ENCODE results near the gene FAM156A.
"Not testable (repeated sequence)": the region's sequence is repeated elsewhere in the genome, so short reads cannot be mapped to it uniquely, and the experiment has no call there.

FAM156A gene, protein sequence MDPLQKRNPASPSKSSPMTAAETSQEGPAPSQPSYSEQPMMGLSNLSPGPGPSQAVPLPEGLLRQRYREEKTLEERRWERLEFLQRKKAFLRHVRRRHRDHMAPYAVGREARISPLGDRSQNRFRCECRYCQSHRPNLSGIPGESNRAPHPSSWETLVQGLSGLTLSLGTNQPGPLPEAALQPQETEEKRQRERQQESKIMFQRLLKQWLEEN

DNA sequence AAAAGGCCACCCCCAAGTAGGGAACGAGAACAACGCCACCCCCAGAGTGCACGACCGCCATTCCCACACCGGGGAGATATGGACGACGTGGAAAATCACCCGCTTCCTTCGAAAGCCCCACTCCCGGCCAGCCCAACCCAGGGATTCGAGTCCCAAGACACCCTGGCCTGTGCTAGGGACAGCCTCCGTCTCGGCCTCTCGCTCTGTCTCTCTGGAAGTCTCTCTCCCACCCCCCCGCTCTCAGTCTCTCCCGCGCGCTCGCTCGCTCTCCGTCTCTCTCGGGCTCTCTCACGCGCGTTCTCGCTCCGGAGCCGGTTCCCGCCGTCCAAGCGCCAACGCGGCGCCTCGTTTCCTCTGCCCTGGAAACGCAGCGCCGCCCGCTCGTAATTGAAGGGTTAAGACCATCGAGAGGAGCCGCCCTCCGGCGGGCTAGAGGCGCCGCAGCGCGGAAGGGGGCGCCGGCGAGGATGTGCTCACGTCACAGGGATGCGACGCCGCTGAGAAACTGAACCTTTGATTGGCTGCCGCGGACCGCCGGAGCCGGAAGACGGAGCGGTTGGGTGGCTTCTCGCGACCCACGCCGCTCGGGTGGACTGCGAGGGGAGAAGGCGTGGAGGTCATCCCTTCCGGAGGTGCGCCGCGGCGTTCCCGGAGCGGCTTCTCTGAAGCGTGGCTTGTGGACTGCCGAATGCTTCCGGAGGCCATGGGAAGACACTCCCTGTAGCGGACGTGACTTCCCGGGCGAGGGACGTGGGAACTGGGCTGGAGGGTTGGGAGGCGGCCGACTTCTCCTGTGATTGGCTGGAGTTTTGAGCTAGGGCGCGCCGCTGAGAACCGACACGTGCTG is at the start of gene FAM156A:
Gene FAM156A (minus strand): TSS at position 406 of the 847 bp plus-strand sequence. CDS start 9,930 bp downstream, outside the sequence.
- not testable (repeated sequence) for TF ChIP-seq GATA2, GATA3 (IDR thresholded peaks at IDR 0.05; ENCODE audit: low read depth, low read length)

DNA sequence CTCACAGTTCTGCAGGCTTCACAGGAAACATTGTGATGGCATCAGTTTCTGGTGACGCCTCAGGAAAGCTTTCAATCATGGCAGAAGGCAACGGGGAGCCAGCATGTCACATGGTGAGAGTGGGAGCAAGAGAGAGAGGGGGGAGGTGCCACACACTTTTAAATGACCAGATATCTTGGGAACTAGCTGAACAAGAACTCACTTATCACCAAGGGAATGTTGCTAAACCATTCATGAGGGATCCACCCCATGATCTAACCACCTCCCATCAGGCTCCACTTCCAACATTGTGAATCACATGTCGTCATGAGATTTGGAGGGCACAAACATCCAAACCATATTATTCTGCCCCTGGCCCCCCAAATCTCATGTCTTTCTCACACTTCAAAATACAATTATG is 47.0 kb upstream of the FAM156A start:
- TF ChIP-seq GATA2 (IDR thresholded peaks at IDR 0.05; ENCODE audit: low read depth, low read length) (no peak), GATA3 (IDR thresholded peaks at IDR 0.05; ENCODE audit: low read depth, low read length) (no peak)

DNA sequence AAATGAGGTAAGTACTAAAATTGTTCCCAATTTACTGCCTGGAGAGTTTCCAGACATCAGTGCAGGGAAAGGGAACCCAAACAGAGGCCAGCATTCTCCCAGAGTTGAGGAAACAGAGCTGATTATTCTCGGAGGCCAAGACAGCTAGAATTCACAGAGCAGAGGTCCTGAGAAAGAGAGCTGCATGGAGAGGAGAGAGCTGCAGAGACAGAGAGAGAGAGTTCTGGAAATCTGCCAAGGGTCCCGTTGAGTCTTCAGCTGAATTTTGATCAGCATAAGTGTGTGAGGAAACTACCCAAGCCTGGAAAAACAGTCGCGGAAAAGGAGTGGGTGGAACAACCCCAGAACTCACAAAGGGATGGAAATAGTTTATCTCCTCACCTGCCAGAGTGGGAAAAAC is 46.5 kb upstream of the FAM156A start:
- TF ChIP-seq GATA3 (IDR thresholded peaks at IDR 0.05; ENCODE audit: low read depth, low read length) (no peak), GATA2 (IDR thresholded peaks at IDR 0.05; ENCODE audit: low read depth, low read length) (no peak)

DNA sequence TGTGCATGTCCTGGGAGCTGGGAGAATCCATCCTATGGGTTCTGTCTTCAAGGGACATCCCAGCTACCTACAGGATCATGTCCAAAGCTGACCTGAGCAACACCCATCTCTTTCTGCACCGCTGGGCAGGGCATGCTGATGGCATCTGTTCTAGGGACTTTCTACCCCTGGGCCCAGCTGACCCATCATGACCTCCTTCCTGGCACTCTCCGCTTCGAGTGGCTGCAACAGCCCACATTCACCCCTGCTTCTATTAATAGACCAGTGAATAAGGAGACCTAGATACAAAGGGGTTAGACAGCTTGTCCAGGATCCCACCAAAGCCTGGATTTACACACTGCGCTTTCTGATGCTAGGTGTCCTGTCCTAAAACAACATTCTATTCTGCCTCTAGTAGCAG is 45.7 kb upstream of the FAM156A start:
- TF ChIP-seq GATA2 (IDR thresholded peaks at IDR 0.05; ENCODE audit: low read depth, low read length) (no peak), GATA3 (IDR thresholded peaks at IDR 0.05; ENCODE audit: low read depth, low read length) (no peak)

DNA sequence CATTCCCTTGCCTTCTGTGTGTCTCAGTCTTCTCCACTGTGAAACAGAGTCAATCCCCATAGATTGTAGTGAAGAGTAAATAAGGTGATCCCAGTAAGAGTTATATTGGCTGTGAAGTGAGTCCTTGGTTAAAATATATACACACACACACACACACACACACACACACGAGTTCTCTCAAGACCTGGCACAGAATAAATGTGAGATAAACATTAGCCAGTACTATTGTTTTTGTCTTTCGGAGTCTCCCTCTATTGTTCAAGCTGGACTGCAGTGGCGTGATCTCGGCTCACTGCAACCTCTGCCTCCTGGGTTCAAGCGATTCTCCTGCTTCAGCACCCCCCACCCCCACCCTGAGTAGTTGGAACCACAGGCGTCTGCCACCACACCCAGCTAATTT is 44.8 kb upstream of the FAM156A start:
- TF ChIP-seq GATA2 (IDR thresholded peaks at IDR 0.05; ENCODE audit: low read depth, low read length) (no peak), GATA3 (IDR thresholded peaks at IDR 0.05; ENCODE audit: low read depth, low read length) (no peak)

DNA sequence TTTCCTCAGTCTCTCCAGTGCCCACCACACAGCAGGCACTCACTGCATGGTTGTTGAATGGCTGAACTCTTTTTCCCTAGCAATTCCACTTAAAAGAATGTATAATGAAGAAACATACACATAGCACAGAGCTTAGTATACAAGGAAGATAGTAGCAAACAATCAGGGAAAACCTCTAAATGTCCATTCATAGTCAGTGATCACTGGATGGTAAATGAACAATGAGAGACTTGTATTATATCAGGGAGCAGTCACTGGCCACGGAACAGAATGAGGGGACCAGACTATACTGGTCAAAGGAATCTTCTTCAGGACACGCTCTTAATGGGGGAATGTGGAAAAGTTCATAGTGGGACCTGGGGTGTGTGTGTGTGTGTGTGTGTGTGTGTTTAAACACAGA is 43.6 kb upstream of the FAM156A start:
- TF ChIP-seq GATA3 (IDR thresholded peaks at IDR 0.05; ENCODE audit: low read depth, low read length), result no peak

DNA sequence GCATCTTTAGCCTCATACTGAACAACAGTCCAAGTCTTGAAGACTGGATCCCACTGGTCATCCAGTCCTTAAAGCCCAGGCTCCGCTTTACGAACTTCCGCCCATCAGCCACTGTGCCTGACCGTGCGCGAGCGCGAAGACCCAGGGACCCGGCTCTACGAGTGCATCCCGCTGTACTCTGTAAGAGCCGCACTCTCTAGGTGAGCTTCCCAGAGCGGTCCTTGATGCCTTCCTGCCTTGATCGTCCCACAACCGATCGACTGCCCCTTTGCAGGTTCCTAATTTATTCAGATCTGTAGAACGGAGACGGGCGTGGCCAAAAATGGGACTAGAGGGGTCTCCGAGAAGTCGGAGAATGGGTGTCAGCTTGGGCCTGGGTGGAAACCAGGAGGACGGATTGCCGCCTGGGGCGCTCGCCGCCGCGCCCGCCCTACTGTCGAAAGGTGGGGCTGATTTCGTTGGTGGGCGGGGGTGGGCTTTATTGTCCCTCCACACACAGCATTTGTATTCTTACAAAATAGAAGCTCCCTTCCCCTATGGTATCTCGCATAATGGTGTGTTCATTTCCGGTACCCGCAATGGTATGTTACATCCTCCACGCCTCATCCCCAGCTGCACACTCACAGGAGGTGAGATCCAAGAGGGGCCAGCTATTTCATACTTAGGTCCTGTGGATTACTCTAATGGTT is 42.3 kb upstream of the FAM156A start:
- TF ChIP-seq GATA3 (IDR thresholded peaks at IDR 0.05; ENCODE audit: low read depth, low read length) (no peak), GATA2 (IDR thresholded peaks at IDR 0.05; ENCODE audit: low read depth, low read length) (no peak)

DNA sequence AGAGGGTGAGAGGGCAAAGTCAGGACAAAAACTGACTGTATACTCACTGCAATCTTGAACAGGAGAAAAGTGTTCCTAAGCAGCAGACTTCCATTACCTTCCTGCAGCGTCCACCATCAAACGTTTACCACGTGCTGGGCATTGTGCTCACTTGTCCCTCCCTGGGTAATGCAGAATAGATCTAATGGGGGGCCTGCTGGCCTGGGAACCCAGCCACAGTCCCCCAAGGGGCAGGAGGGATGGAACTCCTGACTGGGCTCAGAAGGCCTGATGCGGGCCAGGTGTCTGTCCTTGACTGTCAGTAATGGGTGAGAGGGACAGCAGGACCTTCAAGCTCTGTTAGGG is 37.6 kb upstream of the FAM156A start:
- TF ChIP-seq GATA2 (IDR thresholded peaks at IDR 0.05; ENCODE audit: low read depth, low read length) (no peak), GATA3 (IDR thresholded peaks at IDR 0.05; ENCODE audit: low read depth, low read length) (no peak)

DNA sequence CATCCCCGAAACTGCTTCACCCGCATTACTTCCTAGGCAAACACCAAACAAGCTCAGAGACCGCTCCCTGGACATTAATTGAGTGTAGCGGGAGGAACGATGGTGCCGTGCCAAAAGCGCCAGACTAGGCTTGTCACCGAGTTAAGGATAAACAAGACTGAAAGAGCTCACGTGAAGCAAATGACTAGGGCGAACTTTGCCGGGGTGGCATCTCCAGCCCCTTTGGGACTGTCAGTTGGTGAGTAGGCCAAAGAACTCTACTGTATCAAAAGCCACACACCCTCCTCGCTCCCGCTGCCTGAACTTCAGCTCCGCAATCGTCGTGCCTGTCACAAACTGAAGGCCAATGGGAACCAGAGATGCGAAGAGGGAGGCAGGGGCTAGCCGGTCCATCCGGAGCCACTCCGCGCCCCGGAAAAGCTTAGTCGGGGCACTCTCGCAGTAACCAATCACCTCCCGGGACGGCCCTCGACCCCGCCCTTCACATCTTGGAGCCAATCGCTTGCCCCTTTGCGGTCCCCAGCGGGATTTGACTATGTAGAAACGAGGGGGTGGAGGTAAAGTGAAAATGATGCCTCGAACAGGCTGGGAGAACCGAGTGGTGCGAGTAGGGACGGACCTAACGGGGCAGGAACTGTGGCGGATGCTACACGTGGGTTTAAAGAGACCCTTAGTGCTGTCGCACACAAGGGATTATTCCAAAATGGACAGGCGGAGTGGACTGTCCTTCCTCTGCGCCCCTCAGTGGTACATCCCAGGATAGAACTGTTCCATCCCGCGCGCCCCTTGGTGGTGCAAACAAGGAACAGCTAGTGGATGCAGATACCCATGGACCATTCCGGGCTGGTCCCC is 37.0 kb upstream of the FAM156A start:
- TF ChIP-seq GATA2 (IDR thresholded peaks at IDR 0.05; ENCODE audit: low read depth, low read length), result no peak
- no peak for TF ChIP-seq GATA3 (IDR thresholded peaks at IDR 0.05; ENCODE audit: low read depth, low read length)

DNA sequence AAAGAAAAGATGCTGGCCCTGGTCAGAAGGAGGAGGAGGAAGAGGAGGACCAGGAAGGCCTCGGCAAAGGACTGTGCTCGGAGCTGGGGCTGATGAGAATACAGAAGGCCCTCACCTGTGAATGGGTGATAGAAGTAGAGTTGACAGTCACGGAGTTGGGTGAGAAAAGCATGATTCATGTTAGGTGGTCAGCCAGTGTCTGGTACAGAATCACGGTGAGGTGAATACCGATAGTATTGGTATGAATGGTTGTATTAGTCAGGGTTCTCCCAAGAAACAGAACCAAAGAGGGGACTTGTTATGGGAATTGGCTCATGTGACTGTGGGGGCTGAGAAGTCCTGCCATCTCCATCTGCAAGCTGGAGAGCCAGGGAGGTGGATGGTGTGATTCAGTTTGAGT is 32.5 kb upstream of the FAM156A start:
- TF ChIP-seq GATA2 (IDR thresholded peaks at IDR 0.05; ENCODE audit: low read depth, low read length) (no peak), GATA3 (IDR thresholded peaks at IDR 0.05; ENCODE audit: low read depth, low read length) (no peak)

DNA sequence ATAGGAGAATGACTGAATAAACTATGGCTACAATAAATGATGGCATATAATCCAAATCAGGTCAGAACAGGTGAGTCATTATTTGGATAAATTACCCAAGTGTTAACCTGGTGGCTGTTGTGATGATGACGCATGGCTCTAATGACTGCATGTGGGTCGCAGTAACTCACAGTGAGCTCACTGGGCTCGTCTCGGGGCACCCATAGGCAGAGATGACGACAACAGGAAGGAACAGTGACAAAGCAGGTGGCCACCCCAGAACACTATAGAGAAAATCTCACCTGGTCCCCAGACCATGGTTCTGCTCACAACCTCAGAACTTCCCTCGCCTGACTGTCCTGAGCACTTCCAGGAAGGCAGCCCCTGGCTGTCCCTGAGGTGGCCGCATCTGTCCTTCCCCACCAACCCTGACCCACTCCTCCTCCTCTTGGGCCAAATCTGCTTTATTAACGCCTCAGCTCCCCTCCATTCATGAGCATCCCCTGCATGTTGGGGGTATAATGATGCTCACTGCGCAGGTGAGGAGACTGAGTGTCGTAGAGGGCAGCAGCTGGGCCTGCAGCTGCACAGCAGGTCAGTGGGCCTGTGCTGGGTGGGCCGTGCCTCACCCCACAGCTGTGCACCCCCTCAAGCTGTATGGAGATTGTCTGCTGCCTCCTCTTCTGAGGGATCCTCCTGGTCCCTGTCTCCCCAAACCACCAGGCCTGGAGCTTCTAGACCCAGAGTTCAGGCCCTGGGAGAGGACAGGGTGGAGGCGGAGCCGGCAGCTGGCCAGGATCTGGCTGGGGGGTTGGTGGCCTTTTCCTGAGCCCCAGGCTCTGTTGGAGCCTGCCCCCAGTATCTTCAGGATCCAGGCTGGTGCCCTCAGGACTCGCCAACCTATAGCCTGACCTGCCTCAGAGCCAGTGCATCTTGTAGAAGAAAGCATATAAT is 30.9 kb upstream of the FAM156A start:
- TF ChIP-seq GATA3 (IDR thresholded peaks at IDR 0.05; ENCODE audit: low read depth, low read length) (no peak), GATA2 (IDR thresholded peaks at IDR 0.05; ENCODE audit: low read depth, low read length) (no peak)

DNA sequence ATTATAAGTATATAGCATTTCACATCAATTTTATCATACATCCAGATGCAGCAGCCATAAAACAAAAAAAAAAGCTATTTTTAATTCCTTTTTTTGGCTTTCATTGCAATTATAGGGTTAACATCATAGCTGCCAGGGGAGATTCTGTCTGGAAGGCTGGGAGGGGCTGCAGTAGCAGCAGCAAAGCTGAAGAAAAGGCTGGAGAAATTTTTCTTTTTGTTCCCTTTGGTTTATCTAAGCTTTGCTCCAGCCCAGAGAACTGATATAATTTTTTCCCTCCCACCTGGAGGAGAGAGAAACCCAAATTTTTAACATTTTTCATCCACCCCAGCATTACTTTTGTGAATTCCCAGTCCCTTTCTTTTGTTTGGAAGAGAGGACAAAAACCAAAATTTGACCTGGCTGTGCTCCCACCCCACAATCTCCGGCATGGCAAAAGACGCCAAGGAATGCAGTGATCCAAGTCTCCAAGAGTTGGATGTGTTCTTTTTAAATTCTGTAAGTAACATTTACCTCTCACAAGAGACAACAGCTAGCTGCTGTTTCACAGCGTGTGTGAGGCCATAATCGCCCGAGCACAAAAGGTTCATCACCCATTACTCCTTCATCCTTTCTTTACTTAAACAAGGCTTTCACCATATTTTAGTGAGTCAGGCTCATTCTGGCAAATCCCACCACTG is 25.1 kb upstream of the FAM156A start:
- TF ChIP-seq GATA2 (IDR thresholded peaks at IDR 0.05; ENCODE audit: low read depth, low read length) (no peak), GATA3 (IDR thresholded peaks at IDR 0.05; ENCODE audit: low read depth, low read length) (no peak)

All from SH-SY5Y (cell line).